ENCODE results near the gene DRGX. TPM values are rescaled to one million over a fixed set of nuclear protein-coding genes. Genes with fewer than 3 reads are reported as not detected.

Gene DRGX
- total RNA-seq, 2 donors from 2014 or later = not detected

DNA sequence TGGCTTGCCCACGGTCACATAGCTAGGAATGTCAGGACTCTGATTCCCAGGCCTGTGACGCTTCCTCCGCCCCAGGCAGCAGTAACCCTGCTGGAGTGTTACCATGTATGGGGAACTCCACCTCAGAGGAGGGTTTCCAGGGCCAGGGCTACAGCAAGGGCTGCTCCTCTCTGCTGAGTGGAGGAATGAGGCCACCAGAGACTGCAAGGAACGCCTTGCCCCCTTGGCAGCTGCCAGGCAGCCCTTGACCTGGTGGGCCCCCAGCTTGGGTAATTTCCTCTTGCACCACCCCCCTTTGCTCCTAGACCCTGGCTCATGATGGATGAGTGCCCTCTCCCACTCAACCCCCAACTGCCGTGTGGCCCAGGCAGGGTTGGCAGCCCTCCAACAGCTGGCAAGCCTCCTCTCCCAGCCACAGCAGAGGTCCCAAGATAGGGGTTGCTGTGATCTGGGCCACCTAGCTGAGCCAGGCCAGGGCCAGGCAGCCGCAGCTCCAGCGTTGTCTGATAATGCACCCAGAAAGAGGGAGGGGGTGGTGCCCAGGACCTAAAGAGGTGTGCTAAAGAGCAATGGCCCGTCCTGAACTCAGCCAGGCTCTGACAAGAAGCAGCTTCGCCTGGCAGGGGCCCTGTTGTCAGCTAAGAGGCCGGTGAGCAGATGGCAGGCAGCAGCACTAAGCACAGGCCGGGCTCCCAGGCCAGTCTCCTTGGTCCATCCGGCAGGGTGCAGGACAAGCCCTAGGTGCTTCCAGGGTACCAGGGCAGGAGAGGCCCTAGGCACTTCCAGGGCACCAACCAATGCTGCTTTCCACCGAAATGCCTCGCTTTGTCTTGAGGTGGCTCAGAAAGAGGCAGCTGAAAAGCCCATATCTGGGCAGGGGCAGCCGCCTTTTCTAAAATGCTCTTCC is 35.4 kb downstream of the DRGX start:
- H3K27me3 Mint-ChIP-seq = peaks cover 25% of the 10 kb centered on the region
- H3K36me3 Mint-ChIP-seq (ENCODE audit: low read depth) = no peaks in the 10 kb centered on the region
- H3K4me3 Mint-ChIP-seq = no peak overlapping the region
- H3K4me1 Mint-ChIP-seq = no peaks in the 10 kb centered on the region
- no peak overlapping the region for H3K27ac Mint-ChIP-seq
- H3K9me3 ChIP-seq (ENCODE audit: control insufficient read depth, low read length, poor library complexity, severe bottlenecking) = peaks cover 2% of the 10 kb centered on the region
- DNase-seq (no peak), ATAC-seq (no peak)

DNA sequence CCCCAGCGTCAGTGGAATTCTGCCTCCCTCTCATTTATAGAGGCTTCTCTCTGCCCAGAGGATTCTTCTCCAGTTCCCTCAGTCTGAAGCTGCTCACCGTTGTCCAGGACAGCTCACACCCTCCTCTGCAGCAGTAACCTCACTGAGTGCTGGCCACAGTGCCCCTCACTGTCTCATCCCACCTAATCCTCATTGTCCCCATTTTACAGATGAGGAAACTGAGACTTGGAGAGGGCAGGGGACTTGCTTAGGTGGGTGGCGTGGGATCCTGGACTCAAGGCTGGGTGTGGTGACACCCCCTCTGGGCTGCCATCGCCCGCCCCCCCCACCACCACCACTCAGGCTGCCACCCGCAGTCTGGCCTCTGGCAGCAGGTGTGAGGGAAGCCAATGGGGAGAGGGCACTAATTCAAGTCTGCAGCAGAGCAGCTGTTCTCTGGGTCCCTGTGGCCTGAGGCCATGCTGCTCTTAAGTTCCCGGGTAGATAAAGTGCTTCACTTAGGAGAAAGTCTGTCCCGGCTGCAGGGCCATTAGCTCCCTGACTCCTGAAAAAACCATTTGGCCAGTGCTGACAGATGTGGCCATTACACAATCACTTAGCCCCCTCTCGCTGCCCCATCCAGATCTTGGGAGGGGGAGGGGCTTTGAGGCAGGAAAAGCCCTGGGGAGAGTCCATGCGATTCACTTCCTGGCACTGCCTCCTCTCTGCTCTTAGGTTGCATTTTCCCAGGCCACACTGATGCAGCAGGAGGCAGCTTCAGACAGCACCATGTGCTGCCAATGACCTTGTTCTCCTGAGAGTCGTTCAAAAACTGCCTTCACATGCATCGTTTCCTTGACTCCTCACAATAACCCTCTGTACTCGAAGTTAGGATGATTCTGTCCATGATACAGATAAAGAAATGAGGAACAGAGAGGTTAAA is 36.3 kb downstream of the DRGX start:
- H3K36me3 Mint-ChIP-seq (ENCODE audit: low read depth) = no peaks in the 10 kb centered on the region
- DNase-seq = no peak
- ATAC-seq = no peak

DNA sequence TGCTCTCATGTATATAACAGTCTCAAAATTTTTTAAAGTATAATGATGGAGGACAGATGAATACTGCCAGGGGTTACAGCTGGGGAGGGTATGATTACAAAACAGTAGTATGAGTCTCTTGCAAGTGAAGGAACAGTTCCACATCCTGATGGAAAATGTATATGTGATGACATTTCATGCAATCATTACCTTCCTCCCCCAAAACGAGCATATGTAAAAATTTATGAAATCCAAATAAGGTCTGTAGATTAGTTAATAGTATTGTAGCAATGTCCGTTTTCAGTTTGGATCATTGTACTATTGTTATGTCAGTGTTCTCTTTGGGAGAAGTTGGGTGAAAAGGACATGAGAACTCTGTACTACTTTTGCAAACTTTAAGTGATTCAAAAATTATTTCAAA is 38.0 kb downstream of the DRGX start:
- no peak overlapping the region for H3K27ac Mint-ChIP-seq
- H3K4me3 Mint-ChIP-seq = no peak overlapping the region
- no peaks in the 10 kb centered on the region for H3K4me1 Mint-ChIP-seq
- peaks cover 9% of the 10 kb centered on the region for H3K27me3 Mint-ChIP-seq
- H3K36me3 Mint-ChIP-seq (ENCODE audit: low read depth) = no peaks in the 10 kb centered on the region
- peaks cover 2% of the 10 kb centered on the region for H3K9me3 ChIP-seq (ENCODE audit: control insufficient read depth, low read length, poor library complexity, severe bottlenecking)
- DNase-seq (no peak), ATAC-seq (no peak)

More for the DNA sequence above, 36.3 kb downstream of the DRGX start:
- H3K4me3 Mint-ChIP-seq = no peak overlapping the region
- H3K27ac Mint-ChIP-seq = no peak overlapping the region
- H3K27me3 Mint-ChIP-seq = peaks cover 17% of the 10 kb centered on the region
- H3K4me1 Mint-ChIP-seq = no peaks in the 10 kb centered on the region
- H3K9me3 ChIP-seq (ENCODE audit: control insufficient read depth, low read length, poor library complexity, severe bottlenecking) = peaks cover 2% of the 10 kb centered on the region

DNA sequence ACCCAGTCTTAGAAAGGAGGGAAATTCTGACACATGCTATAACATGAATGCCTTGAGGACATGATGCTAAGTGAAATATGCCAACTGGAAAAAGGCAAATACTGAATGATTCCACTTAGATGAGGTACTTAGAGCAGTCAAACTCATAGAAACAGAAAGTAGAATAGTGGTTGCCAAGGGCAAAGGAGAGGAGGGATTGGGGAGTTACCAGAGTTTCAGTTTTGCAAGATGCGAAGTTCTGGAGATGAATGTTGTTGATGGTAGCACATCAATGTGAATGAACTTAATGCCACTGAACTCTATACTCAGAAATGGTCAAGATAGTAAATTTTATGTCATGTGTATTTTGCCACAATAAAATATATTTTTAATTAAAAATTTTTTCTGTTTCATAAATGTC is 38.9 kb downstream of the DRGX start:
- H3K4me1 Mint-ChIP-seq = no peaks in the 10 kb centered on the region
- no peak for ATAC-seq
- H3K9me3 ChIP-seq (ENCODE audit: control insufficient read depth, low read length, poor library complexity, severe bottlenecking) = peaks cover 2% of the 10 kb centered on the region
- no peaks in the 10 kb centered on the region for H3K27me3 Mint-ChIP-seq
- H3K4me3 Mint-ChIP-seq = no peak overlapping the region
- H3K27ac Mint-ChIP-seq = no peak overlapping the region
- no peaks in the 10 kb centered on the region for H3K36me3 Mint-ChIP-seq (ENCODE audit: low read depth)
- no peak for DNase-seq

DNA sequence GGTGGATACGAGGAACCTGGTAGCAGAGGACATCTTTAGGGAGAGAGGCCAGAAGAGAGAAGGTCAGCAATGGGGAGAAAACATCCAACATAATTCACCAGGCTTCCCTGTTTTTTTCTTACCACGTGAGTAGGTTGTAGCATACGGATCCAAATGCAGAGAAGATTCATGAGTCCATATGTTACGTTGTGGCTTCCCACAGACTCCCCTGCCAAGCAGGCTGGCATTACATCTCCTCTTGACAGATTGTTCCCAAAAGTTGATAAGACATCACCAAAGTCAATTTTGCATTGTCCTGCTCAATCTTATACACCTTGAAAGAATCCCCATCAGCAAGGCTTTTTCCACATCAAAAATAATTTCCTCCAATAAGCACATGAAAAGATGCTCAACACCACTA is 39.7 kb downstream of the DRGX start:
- no peak for ATAC-seq
- no peaks in the 10 kb centered on the region for H3K36me3 Mint-ChIP-seq (ENCODE audit: low read depth)
- H3K27ac Mint-ChIP-seq = no peak overlapping the region
- H3K9me3 ChIP-seq (ENCODE audit: control insufficient read depth, low read length, poor library complexity, severe bottlenecking) = peaks cover 2% of the 10 kb centered on the region
- no peak for DNase-seq
- no peak overlapping the region for H3K4me3 Mint-ChIP-seq
- peaks cover 6% of the 10 kb centered on the region for H3K27me3 Mint-ChIP-seq
- no peaks in the 10 kb centered on the region for H3K4me1 Mint-ChIP-seq

DNA sequence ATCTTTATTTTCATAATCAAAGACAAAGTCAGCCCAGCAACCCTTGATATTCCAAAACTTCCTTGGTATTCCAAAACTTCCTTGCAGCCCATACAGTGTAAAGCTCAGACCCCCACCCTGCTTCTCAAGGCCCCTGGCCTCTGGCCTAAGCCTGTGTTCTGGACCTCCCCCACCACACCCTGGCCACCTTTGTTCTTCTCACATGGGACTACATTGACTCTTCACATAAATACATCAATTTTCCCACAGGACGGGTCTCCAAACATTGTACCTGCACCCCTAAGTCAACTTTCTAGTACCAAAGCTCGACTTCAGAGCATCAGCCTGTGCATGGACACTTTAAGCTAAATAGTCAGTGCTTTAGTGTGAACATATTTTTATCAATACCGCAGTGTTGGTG is 40.7 kb downstream of the DRGX start:
- H3K4me3 Mint-ChIP-seq = no peak overlapping the region
- H3K4me1 Mint-ChIP-seq = no peaks in the 10 kb centered on the region
- no peak overlapping the region for H3K27ac Mint-ChIP-seq
- ATAC-seq (no peak), DNase-seq (no peak)
- peaks cover 9% of the 10 kb centered on the region for H3K27me3 Mint-ChIP-seq
- no peaks in the 10 kb centered on the region for H3K36me3 Mint-ChIP-seq (ENCODE audit: low read depth)
- H3K9me3 ChIP-seq (ENCODE audit: control insufficient read depth, low read length, poor library complexity, severe bottlenecking) = peaks cover 2% of the 10 kb centered on the region

DNA sequence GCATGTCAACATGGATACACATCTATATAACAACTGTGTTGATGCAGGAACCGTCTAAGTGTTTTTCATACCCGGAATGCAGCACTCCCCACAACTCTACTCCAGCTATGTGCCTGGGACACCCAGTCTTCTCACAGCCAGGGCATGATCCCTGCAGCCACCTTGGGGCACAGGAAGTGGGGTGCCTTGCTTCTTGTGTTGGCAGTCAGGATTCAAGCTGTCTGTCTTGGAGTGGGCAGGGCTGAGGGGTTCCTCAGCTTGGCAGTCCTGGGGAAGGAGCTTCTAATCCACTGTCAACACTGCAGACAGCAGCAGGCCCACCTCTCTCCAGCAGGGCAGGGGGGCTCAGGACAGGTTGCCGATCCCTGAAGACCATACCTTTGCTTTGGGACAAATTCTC is 41.3 kb downstream of the DRGX start:
- Mint-ChIP-seq H3K27ac (no peak overlapping the region), H3K4me1 (no peaks in the 10 kb centered on the region), H3K27me3 (peaks cover 9% of the 10 kb centered on the region), H3K36me3 (ENCODE audit: low read depth) (no peaks in the 10 kb centered on the region), H3K4me3 (no peak overlapping the region)
- H3K9me3 ChIP-seq (ENCODE audit: control insufficient read depth, low read length, poor library complexity, severe bottlenecking) = peaks cover 2% of the 10 kb centered on the region
- no peak for DNase-seq
- no peak for ATAC-seq

DNA sequence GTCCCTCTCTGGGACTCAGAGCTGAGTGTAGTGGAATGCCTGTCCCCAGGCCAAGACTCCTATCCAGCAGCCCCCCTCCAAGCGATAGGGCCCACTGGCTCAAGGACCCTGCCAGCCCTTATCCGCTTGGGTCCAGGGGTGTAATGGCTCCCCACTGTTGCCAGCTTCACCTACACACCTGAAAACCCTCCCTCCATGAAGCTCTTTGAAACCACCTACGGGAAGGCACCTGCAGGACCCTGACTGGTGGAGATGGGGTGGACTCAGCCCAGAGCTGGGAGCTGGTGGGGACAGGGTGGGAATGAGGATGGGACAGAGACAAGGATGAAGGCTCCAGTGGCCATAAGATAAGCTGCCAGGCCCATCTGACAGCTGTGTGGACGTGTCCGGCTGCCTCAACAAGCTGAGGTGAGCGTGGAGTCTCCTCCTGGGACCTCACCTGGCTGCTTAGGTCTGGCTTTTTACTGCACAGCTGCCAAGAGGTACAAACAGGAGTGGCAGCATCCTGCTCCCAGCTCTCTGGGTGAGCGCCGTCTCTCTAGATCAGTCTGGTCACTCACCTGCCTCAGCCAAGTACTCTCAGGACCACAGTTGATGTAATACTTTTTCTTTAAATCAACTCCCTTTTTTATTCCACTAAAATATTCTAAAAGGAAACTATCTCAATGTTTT is 41.9 kb downstream of the DRGX start:
- no peaks in the 10 kb centered on the region for H3K36me3 Mint-ChIP-seq (ENCODE audit: low read depth)
- H3K9me3 ChIP-seq (ENCODE audit: control insufficient read depth, low read length, poor library complexity, severe bottlenecking) = peaks cover 2% of the 10 kb centered on the region
- no peak overlapping the region for H3K27ac Mint-ChIP-seq
- DNase-seq = no peak
- H3K27me3 Mint-ChIP-seq = peaks cover 9% of the 10 kb centered on the region
- no peak overlapping the region for H3K4me3 Mint-ChIP-seq
- no peaks in the 10 kb centered on the region for H3K4me1 Mint-ChIP-seq
- no peak for ATAC-seq

DNA sequence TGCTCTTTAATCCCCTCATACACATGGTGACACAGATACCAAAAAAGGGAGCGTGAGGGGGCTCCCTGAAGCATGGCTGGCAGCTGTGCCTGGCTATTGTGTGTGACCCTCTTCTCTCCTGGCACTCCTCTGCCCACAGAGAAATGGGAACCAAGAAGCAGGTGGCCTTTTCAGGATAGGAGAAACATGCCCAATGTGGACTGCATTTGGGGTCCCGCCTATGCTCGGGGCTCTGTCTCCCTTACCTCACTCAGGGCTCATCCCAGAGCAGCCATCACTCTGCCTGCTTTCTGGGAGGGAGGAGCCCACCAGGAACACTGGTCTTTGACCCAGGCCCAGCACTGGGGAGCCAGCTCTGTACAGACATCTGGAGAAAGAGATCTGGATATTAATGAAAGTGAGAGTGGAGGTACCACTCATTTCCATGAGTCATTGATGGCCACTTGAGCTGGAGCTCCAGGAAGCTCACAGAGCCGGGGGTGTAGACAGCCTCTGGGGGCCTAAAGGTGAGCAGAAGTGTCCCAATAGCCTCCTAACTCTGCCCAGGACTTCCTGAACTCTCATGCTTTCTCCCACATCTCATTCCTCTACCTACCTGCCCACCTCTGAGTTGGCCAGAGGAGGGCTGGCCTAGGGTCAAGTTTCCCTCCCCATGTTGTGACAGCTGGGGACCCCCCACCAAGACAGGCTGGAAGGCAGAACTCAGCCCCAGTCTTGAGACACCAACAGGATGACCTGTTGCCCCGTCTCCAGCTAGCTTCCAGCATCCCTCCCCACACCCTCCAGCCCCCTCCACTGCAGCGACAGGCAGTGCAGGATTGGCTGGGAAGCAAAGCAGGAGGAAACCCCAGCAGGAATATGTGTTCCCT is 42.6 kb downstream of the DRGX start:
- ATAC-seq = no peak
- no peak overlapping the region for H3K27ac Mint-ChIP-seq
- H3K4me3 Mint-ChIP-seq = no peak overlapping the region
- peaks cover 2% of the 10 kb centered on the region for H3K9me3 ChIP-seq (ENCODE audit: control insufficient read depth, low read length, poor library complexity, severe bottlenecking)
- no peaks in the 10 kb centered on the region for H3K4me1 Mint-ChIP-seq
- DNase-seq = no peak
- peaks cover 9% of the 10 kb centered on the region for H3K27me3 Mint-ChIP-seq
- no peaks in the 10 kb centered on the region for H3K36me3 Mint-ChIP-seq (ENCODE audit: low read depth)

DNA sequence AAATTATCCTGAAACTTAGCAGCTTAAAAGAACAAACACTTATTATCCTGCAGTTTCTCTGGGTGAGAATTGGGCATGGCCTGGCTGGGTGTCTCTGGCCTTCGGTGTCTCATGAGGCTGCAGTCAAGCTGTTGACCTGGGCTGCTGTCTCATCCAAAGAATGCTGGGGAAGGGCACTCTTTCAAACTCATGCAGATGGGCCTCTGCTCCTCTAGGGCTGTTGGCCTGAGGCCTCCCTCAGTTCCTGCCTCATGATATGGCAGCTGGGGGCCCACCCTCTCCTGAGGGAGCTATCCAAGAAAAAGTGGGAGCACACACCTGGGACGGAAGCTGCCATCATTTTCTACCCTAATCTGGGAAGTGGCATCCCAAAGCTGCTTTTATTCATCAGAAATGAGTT is 43.6 kb downstream of the DRGX start:
- Mint-ChIP-seq H3K4me3 (no peak overlapping the region), H3K4me1 (no peaks in the 10 kb centered on the region), H3K36me3 (ENCODE audit: low read depth) (no peaks in the 10 kb centered on the region), H3K27me3 (peaks cover 9% of the 10 kb centered on the region), H3K27ac (no peak overlapping the region)
- DNase-seq (no peak), ATAC-seq (no peak)
- H3K9me3 ChIP-seq (ENCODE audit: control insufficient read depth, low read length, poor library complexity, severe bottlenecking) = peaks cover under 1% of the 10 kb centered on the region

DNA sequence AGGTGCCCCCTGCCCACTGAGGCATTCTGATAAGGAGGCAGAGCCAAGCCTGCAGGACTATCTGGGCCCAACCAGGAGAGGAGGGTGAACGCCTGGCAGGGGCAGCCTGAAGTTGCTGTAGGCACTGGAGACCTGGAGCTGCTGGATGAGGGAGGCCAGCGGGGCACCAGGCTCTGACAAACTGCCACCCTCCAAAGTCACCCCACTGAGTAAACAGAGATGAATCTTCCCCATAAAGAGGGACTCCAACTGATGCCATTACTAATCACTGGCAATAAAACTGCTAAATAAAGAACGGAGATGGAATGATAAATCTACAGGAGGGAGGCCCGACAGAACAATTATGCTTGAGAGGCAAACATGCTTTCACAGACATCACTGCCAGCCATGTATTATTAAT is 44.2 kb downstream of the DRGX start:
- peaks cover 9% of the 10 kb centered on the region for H3K27me3 Mint-ChIP-seq
- no peak for DNase-seq
- ATAC-seq = no peak
- H3K9me3 ChIP-seq (ENCODE audit: control insufficient read depth, low read length, poor library complexity, severe bottlenecking) = no peaks in the 10 kb centered on the region
- H3K27ac Mint-ChIP-seq = no peak overlapping the region
- H3K36me3 Mint-ChIP-seq (ENCODE audit: low read depth) = no peaks in the 10 kb centered on the region
- no peak overlapping the region for H3K4me3 Mint-ChIP-seq
- H3K4me1 Mint-ChIP-seq = no peaks in the 10 kb centered on the region

DNA sequence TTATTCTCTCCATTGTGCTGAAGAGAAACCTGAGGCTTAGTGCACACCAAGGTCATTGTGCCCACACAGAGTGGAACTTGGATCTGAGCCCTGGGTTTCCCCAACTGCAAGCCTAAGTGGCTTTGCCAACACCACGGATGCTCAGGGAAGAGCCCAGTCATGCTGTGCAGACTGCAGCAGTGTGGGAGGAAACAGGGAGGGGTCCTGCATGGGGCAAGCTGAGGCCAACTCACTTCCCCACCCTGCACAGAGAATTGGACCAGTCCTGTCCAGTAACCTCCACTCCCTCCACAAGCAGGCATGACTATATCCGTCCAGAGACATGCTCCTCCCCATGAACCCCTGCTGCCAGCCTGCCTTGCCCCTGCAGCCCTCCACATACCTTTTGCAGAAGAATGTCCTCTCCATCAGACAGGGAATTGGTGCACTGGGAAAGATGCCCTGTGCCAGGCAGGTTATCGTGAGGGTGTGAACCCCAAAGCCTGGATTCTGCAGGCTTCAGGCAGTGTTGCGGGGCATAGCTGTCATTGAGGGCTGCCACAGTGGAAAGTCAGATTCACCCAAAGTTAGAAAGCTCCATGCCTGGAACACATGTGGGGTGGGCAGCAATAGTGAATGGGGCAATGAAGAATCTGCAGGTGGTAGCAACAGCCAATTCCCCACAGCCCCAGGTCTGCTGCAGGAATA is 44.9 kb downstream of the DRGX start:
- Mint-ChIP-seq H3K27ac (no peak overlapping the region), H3K4me3 (no peak overlapping the region), H3K4me1 (no peaks in the 10 kb centered on the region), H3K36me3 (ENCODE audit: low read depth) (peaks cover under 1% of the 10 kb centered on the region), H3K27me3 (peaks cover 9% of the 10 kb centered on the region)
- ATAC-seq (no peak), DNase-seq (no peak)
- no peaks in the 10 kb centered on the region for H3K9me3 ChIP-seq (ENCODE audit: control insufficient read depth, low read length, poor library complexity, severe bottlenecking)
